ENCODE results near the gene KCNJ16.

Gene KCNJ16

GRCh38 chr17:70049801-70050591 is 25.0 kb upstream of the KCNJ16 start:
- DNase-seq (ENCODE audit: low read depth), result peak; percentile 4
- TF ChIP-seq CTCF (IDR thresholded peaks at IDR 0.05; ENCODE audit: control insufficient read depth, insufficient read depth, low read depth, low read length, missing control alignments), result no peak
- no peak overlapping the region for H3K4me3 ChIP-seq (ENCODE audit: control insufficient read depth, low read depth, low read length)

- no peak for TF ChIP-seq CTCF (IDR thresholded peaks at IDR 0.05; ENCODE audit: control insufficient read depth, insufficient read depth, low read depth, low read length, missing control alignments)
- H3K4me3 ChIP-seq (ENCODE audit: control insufficient read depth, low read depth, low read length), result no peak overlapping the region
Measured at GRCh38 chr17:70050931-70051330, 24.1 kb upstream of the KCNJ16 start.

GRCh38 chr17:70053241-70054234 is 21.5 kb upstream of the KCNJ16 start:
- no peak for DNase-seq (ENCODE audit: low read depth)
- no peak for TF ChIP-seq CTCF (IDR thresholded peaks at IDR 0.05; ENCODE audit: control insufficient read depth, insufficient read depth, low read depth, low read length, missing control alignments)
- no peak overlapping the region for H3K4me3 ChIP-seq (ENCODE audit: control insufficient read depth, low read depth, low read length)

More at GRCh38 chr17:70050931-70051330, 24.1 kb upstream of the KCNJ16 start:
- DNase-seq (ENCODE audit: low read depth), result no peak

- no peak for DNase-seq (ENCODE audit: low read depth)
- H3K4me3 ChIP-seq (ENCODE audit: control insufficient read depth, low read depth, low read length), result no peak overlapping the region
- TF ChIP-seq CTCF (IDR thresholded peaks at IDR 0.05; ENCODE audit: control insufficient read depth, insufficient read depth, low read depth, low read length, missing control alignments), result no peak
Measured at GRCh38 chr17:70055000-70055399, 20.0 kb upstream of the KCNJ16 start.

- no peak for TF ChIP-seq CTCF (IDR thresholded peaks at IDR 0.05; ENCODE audit: control insufficient read depth, insufficient read depth, low read depth, low read length, missing control alignments)
- no peak overlapping the region for H3K4me3 ChIP-seq (ENCODE audit: control insufficient read depth, low read depth, low read length)
- no peak for DNase-seq (ENCODE audit: low read depth)
Measured at GRCh38 chr17:70059071-70059470, 16.0 kb upstream of the KCNJ16 start.

- no peak for DNase-seq (ENCODE audit: low read depth)
- no peak for TF ChIP-seq CTCF (IDR thresholded peaks at IDR 0.05; ENCODE audit: control insufficient read depth, insufficient read depth, low read depth, low read length, missing control alignments)
- no peak overlapping the region for H3K4me3 ChIP-seq (ENCODE audit: control insufficient read depth, low read depth, low read length)
Measured at GRCh38 chr17:70059649-70060048, 15.4 kb upstream of the KCNJ16 start.

Data from AG09309 (cell line).